ENCODE results near the gene NR2F1-AS1.
A peak's percentile ranks its signal among the peaks of the same experiment; 100 is the strongest.
"Not testable (repeated sequence)": the region's sequence is repeated elsewhere in the genome, so short reads cannot be mapped to it uniquely, and the experiment has no call there.

Gene NR2F1-AS1

DNA sequence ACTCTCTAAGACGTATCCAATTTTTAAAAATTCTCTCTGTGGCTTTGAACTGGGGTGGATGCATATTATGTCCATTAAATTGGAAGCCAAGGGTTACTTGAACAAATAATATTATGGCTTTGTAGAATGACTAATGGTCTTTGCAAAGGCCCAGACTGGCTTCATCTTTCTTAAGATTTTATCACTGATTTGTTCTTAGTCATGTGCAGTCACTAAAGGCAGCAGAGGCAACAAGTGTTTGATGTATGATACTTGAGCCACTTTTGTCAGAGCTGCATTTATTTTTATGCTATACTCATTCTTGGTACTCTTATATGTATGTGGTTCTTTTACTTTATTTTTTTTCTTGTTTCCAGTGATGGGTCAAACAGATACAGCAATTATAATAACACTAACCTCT lies 152.2 kb downstream of the NR2F1-AS1 start:
- no peak for DNase-seq (ENCODE audit: low spot score)

DNA sequence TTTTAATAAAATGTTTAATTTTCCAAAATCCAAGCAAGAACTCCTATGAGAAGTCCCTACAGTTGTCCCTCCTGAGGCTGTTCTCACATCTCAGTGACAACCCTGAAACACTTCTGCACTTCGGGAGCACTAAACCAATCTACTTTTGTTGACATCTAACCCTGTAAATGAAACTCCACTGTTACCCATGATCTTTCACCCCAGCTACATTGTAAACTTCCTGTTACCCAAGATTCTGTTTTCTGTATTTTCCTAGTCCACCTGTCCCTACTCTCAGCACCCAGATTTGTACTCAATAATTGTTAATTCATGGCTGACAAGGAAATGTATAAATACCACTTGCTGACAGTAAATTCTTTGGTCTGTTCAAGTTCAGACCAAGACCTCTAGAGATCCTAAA lies 153.7 kb downstream of the NR2F1-AS1 start:
- DNase-seq (ENCODE audit: low spot score) = no peak

DNA sequence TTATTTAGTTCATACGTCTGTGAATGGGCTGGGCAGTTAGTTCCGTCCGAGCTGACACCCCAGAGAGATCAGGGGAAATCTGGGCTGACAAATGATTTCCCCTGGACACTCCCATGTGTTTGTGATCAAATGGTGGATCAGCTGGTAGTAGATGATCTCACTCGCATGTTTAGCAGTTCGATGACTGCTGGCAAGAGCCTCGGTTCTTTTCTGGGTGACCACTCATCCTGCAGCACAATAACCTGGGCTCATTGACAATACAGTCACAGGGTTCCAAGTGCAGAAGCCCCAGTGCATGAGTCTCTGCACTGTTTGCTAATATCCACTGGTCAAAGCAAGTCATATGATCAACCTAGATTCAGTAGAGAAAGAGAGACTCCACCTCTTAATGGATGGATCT lies 155.9 kb downstream of the NR2F1-AS1 start:
- peak; percentile 42 for DNase-seq (ENCODE audit: low spot score)

DNA sequence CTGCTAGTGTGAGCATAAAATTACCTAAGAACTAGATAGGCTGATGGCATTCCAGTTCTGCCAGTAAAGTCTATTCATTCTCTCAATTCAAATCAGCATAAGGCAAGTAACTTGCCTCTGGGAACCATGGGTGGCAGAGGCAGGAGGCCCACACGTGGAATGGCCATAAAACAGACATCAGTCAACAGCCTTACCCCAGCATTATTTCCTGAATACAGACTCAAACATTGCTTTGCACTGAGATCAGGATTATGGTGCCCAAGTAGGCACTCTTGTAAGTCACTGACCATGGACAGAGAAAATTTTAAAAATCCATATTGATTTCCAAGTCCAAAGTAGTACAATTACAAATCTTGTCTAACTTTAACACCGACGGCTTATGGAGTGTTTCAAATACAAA lies 157.7 kb downstream of the NR2F1-AS1 start:
- DNase-seq (ENCODE audit: low spot score) = no peak

DNA sequence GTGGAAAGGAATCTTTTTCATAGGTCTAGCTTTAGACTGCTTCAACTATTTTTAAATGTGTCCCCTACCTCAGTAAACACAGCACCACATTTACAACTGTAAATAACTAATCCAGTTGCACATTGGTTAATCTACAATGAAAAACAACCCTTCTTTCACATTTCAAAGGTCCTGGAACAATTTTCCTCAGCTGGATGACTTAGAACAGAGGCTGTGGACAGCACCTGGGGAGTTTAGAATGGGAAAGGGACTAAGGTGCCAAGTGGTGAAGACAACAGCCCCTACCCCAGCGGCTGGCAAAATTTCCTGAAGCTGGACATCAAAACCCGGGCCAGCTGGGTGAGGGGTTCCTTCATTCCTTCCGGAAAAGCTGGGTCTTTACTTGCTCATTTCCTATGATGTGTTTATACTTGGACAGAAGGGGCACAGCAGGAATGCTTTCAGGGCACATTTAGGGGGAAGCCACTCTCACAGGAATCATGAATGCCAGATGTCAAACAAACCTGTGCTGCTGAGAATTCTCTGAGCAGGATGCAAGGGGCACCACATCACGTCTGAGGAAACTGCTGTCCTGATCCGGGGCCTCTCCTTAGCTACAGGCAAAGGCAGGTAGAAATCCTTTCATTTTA lies 158.3 kb downstream of the NR2F1-AS1 start:
- DNase-seq (ENCODE audit: low spot score) = no peak

DNA sequence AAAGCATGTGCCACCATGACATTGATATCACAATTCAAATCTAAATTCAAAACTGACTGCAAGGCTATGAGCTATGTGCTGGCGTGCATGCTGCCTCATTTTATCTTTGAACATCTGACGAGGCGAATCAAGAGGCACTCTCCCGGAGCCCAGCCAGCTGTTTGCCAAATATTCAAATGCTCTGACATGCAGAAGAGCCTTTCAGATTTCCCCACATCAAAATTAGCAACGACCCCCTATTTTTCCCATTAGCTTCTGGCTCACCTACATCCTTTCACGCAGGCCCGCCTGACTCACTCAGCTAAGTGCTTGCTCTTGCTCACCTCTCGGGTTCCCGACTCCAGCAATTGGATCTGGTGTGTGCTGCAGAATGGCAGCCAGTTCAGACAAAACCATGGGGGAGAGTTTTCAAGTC lies 159.0 kb downstream of the NR2F1-AS1 start:
- no peak for DNase-seq (ENCODE audit: low spot score)

DNA sequence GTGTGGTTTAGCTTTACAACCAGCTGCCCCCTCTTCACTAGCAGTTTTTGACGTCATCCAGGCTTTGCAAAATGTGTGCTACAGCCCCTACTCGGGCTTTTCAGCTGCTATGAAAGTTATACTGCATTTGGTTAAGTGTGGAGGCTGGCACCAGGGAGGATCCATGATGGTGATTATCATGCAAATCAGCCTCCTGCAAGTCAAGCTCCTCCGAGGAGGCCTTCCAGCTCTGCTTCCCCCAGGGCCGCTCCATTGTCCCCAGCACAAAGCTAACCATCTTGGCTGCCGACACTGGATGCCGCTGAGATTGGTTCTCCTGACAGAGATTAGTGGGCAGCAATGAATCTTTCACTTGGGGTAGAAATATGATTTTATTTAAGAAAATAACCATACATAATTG lies 159.6 kb downstream of the NR2F1-AS1 start:
- DNase-seq (ENCODE audit: low spot score) = no peak

DNA sequence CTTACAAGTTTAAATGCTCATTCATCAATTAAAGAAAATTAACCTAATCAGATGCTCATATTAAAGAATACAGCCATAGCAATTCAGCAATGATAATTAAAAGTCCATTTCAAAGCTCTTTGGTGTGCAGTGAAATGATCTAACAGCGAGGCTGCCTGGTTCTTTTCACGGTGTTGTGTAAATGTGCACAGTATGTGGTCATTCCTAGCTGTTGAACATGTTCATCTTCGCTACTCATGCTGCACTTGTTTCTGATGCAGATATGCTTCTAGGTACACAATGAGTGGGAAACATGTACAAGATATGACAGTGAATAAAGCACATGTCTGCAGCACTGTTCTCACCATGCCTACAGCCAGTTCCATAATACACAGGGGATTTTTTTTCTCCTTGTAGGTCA lies 163.5 kb downstream of the NR2F1-AS1 start:
- no peak for DNase-seq (ENCODE audit: low spot score)

DNA sequence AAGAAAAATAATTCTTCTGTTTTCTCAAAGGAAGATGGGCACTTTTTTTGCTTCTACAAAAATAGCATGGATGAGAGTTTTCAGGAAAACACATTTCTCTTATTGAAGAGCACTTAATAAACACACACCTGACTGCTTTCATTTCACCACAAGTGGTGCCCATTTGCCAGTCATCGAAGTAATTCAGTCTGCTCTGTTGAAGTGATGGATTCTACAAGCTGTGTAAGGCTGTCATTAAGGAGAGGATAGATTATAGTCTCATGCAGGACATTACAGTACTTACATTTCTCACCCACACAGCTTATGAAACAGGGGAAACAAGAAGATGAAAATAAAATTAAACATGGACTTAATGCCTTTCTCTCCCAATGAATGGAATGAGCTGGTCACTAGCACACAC lies 165.2 kb downstream of the NR2F1-AS1 start:
- DNase-seq (ENCODE audit: low spot score) = no peak

DNA sequence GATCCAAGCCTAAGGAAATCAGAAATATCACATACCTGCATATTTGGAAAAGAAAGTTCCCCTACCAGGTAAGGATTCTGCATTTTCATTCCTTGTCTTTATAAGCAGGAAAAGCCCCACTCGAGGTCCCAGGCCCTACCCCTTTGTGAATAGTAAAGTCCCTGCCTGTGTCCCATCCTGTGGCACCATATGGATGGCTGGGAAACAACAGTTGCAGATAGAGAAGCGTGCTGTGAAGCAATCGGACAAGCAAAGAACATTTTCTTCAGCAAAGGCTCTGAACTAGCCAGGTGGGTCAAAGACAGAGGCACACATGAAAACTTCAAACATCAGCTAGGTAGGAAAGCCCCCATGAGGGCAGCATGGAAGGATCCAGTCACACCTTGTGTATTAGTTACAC lies 169.3 kb downstream of the NR2F1-AS1 start:
- no peak for DNase-seq (ENCODE audit: low spot score)

DNA sequence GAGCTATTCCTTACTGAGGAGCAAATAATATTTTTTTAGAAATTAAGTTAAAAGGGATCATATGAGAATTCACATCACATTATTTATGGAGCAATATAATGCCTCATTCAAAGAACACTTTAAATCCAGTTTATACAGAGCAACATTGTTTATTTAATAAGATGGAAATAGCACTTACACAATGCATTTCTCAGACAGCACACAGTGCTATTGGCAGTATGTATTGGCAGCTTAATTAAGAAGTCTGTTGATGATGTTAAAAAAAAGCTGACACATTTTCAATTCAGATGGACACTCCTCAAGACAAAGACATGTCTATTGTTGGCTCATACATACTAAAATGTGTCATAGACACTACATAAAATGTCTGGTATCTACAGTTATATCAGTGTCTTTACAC lies 171.3 kb downstream of the NR2F1-AS1 start:
- no peak for DNase-seq (ENCODE audit: low spot score)

DNA sequence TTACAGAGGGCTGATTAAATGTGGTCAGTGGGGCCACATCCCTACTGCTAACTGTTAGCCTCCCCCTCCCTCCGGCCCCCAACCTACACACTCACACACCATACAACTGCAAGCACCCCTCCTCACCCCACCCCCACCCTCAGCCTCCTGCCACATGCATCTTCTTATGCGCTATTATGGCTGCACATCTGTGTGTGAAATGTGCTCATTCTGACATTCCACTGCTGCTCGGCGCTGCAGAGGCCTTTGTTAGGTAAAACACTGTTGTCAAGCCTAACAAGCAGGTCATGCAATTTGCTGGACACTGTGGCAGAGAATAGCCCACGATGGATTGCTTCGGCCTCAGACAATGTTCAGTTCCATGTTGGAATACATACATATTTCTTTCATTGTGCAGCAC lies 173.6 kb downstream of the NR2F1-AS1 start:
- no peak for DNase-seq (ENCODE audit: low spot score)

DNA sequence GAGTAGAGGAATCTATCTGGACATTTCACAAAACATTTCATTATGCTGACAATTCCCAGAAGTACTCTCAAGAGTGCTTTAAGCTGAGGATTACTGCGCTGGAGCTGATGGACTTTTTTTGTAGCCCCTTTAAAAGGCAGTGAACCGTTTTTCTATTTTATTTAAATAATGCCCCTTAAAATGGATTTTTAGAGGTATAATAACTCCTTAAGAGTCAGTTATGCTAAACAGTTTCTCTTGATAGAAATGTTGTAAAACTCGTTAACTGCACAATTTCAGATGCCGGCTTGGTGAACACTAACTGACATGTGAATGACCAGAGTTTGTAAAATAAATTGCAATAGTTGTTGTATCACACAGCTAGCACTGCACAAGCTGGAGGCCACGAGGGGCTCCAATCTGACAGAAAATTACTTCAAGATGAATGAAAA lies 174.0 kb downstream of the NR2F1-AS1 start:
- DNase-seq (ENCODE audit: low spot score) = no peak

DNA sequence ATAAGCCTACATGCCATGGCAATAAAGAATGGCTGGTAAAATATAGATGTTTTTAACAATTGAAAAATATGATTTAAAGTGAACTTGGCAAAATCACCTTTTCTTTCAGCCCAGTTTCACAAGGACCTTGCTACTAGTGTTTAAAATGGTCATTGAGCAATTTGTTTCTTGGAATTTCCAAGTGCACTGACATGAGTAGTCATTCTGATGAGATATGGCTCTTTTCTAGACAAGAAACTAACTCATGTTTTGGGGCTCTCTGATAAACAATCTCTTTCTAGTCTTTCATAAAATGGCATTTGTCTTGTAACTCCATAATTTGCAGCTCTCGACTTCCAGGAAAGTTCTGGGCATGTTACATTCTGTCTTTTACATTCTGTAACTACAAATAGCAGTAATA lies 176.8 kb downstream of the NR2F1-AS1 start:
- DNase-seq (ENCODE audit: low spot score) = no peak

DNA sequence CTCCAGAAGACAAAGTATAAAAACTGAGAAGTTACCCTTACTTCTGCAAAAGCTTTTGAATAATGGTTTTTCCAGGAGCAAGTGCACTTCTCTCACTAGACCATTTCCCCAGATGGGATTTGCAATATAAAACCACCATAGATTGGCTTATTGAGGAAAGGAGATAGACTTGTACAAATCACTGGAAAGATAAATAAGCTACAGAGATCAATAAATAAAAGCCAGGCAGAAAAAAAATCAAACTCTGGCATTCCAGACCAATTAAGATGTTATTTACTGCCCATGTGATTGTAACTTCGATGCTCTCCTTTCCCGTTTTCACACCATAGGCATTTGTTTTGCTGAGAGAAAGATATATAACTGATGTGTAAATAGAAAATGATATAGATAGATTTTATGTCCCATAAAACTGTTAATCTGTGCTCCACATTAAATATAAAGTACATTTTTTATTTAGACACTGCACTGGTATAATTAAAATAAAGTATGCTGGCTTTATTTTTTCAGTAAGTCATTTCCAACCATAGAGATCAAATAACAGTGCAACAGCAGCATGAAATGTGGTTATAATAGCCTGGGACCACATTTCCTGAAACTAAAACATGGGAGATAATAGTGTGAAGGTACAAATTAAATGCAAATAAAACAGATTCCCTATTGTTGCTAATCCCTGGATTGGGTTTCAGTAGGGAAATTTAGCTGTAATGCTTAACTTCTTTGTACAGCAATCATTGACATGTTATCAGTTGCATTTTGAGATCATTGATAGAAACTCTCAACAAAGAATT lies 177.7 kb downstream of the NR2F1-AS1 start:
- DNase-seq (ENCODE audit: low spot score) = no peak

DNA sequence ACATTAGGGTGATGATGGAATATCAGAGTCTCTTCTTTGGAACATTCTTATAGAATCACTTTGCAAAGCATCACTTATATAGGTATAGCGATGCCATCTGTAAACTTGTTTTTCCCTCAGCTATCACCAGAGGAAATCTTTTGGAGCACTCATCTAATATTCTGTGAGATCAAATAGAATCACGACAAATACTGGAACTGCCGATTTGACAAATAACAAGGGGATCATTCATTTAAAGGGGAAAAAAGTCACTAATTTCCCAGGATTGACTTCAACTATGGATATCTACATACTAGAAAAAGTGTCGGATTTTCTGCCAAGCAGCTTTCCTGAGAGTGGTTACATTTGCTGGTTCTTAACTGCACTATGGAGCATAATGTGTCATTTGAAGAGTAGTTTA lies 178.6 kb downstream of the NR2F1-AS1 start:
- no peak for DNase-seq (ENCODE audit: low spot score)

DNA sequence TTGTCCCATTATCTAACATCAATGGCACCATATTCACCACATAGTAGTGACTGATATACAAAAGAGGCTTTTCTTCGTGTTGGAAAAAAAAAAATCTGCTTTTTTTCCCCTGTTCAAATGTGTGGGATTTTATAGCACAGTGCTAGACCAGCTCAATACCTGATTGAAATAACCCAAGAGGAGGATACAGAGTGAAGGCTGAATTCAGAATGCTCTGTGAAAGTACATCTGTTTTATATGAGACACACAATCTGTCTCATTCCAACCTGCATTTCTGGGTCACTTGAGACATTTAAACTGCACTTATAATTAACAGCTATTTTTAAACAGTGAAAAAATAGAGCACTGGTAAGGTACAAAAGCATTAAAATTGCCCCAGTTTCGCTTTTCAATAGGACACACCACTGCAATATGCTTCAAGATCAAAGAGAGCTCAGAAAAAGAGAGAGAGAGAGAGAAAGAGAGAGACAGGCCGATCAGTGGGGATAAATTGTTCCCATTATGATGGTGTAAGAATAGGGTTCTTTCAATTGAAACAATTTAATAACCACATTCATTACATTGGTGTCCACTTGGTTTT lies 179.3 kb downstream of the NR2F1-AS1 start:
- no peak for DNase-seq (ENCODE audit: low spot score)

DNA sequence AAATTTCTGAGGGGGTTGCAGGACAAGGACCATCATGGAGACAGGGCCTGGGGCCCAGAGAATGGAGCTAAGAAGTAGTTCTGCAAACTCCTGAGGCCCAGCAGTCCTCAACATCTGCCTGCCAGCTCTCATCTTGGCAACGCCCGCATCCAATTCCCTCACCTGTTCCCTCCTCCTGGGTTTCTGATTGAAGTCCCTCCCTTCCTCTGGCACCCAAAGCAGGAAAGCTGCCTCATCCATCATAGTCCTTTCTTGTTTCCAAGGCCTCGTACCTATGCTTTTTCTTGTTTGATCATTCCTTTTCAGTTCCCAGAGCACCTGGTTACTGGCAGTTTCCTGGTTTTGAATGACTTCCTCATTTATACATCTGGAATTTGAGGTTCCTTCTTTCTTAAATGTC lies 181.3 kb downstream of the NR2F1-AS1 start:
- DNase-seq (ENCODE audit: low spot score) = no peak

DNA sequence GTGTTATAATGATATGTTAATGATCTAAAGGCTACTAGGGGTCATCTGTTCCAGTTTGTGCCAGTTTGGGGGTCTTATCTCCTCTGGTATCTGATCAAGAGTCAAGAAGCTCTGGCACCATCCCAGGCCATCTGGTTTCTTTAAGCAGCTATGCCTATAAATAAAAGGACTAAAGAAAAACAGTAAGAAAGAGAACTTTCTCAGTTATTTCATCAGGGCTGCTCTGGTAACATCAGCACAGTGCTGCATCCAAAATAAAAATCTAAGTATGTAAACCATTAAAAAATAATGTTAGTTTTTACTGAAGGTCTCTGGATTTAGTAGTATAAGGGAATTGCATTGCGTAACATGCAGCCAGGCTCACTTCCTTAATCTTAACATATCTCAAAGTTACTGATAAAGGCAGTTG lies 185.0 kb downstream of the NR2F1-AS1 start:
- no peak for DNase-seq (ENCODE audit: low spot score)

DNA sequence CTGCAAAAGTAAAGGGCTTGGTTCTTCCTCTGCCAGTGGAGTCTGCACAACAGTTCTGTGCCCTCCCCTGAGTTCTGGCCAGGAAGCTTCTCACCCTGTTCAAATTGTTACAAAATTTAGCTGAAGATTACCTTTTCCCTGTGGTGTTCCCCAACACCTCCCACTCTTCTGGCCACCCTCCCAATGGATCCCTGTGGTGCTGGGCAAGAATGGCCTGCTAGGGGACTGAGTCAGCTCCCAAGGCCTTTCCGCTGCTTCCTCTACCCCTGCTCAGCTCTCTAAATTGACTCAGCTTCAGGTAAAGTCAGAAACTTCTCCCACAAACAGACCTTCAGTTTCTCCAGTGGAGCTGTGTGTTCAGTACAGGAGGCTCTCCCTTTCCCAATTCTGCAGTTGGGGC lies 186.0 kb downstream of the NR2F1-AS1 start:
- DNase-seq (ENCODE audit: low spot score) = no peak

DNA sequence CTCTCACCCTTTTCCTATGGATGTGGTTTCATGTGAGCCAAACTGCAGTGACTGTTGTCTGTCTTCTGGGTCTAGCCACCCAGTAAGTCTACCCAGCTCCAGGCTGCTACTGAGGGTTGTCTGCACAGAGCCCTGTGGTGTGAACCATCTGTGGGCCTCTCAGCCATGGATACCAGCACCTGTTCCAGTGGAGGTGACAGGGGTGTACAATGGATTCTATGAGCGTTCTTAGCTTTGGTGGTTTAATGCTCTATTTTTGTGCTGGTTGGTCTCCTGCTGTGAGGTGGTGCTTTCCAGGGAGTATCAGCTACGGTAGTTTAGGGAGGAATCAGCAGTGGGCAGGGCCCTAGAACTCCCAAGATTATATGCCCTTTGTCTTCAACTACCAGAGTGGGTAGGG lies 186.7 kb downstream of the NR2F1-AS1 start:
- no peak for DNase-seq (ENCODE audit: low spot score)

DNA sequence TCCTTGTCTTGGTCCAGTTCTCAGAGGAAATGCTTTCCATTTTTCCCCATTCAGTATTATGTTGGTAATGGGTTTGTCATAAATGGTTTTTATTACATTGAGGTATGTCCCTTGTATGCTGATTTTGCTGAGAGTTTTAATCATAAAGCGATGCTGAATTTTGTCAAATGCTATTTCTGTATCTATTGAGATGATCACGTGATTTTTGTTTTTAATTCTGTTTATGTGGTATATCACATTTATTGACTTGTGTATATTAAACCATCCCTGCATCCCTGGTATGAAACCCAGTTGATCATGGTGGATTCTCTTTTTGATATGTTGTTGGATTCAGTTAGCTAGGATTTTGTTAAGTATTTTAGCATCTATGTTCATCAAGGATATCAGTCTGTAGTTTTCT lies 189.8 kb downstream of the NR2F1-AS1 start:
- not testable (repeated sequence) for DNase-seq (ENCODE audit: low spot score)

DNA sequence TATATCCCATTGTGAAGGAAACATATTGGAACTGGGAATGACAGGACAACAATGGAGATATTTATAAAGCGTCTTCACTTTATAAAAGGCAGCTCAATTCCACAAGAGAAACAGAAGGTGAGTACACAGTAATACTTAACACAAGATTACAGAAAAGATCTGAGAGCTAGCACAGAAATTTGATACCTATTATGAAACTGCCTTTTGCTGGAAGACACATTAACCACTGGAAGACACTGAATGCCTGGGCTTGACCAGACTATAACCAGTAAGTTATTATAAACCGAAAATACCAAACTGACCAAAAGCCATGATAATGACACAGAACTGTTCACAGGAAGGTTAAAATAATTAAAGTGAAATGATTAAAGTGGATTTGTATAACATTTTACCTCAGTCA lies 195.4 kb downstream of the NR2F1-AS1 start:
- peak; percentile 16 for DNase-seq (ENCODE audit: low spot score)

DNA sequence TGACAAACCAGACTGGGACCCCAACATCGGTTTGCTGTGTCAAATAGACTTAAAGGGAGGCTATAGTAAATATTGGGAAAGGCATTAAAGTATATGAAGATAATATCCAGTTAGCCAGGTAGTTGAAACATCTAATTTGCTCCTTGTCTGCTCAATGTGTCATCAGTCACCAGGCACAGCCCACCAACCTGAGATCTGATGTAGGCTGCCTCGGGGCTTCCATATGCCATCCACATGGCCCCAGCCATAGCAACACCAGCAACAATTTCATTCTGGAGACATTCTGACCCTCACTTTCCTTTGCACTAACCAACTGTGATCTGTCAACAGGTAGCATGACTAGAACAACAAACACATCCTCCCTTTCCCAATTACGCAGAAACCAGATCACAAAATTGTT lies 196.0 kb downstream of the NR2F1-AS1 start:
- no peak for DNase-seq (ENCODE audit: low spot score)

All from GM03348 (cell line).